Activated CD4-positive, CD25-positive, alpha-beta regulatory T cell treated with anti-CD3 and anti-CD28 coated beads, Interleukin-2, amount 50 U/mL, for 72 hours (primary cell): ENCODE data around the gene FOXJ1.

Experiments
- DNase-seq: peaks from one replicate; pipeline ENCODE4 v3.0.0; 2021

FOXJ1 gene

GRCh38 chr17:76160896-76161528 lies 20.0 kb upstream of the FOXJ1 start:
- DNase-seq = no peak

DNA sequence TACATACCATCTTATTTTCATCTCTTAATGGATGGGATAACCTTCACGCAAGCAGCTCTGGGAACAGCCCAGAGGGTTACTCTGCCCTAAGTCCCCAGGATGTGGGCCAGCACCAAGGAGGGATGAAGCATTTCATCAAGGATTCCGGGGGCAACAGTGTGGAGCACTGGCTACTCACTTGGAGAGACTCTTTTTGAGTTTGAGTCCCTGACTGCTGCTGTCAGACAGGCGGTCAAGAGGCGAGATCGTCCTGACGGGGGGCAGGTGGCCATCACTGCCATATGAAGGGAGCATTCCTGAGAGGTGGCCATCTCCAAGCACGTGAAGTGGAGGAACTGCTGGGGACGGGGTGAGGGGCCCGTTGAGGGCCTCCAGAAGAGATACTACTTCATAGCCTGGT lies 18.1 kb upstream of the FOXJ1 start:
- DNase-seq = no peak

DNA sequence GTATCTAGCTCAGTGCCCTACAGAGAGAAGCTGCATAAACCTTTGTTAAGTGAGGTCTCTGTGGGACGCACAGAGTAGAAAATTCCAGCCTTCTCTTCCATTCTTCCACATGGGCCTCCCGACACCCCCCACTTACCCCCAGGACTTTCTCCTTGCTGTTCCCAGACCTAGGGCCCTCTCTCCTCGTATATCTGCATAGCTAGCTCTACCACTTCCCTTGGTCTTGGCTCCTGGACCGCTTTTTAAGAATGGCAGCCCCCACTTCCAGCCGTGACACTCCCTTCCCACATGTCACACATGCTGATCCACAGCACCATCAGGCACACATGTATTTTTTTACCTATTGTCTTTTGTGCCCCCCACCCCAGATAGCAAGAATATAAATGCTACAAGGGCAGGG lies 16.7 kb upstream of the FOXJ1 start:
- no peak for DNase-seq

- no peak for DNase-seq
Measured at GRCh38 chr17:76156662-76156991, 15.6 kb upstream of the FOXJ1 start.

GRCh38 chr17:76155988-76156661 lies 15.1 kb upstream of the FOXJ1 start:
- DNase-seq = no peak

GRCh38 chr17:76154936-76155845 lies 14.1 kb upstream of the FOXJ1 start:
- no peak for DNase-seq

GRCh38 chr17:76154292-76154691 lies 13.2 kb upstream of the FOXJ1 start:
- DNase-seq = no peak

- DNase-seq = no peak
Measured at GRCh38 chr17:76153640-76154039, 12.6 kb upstream of the FOXJ1 start.

GRCh38 chr17:76153202-76153601 lies 12.2 kb upstream of the FOXJ1 start:
- no peak for DNase-seq

DNA sequence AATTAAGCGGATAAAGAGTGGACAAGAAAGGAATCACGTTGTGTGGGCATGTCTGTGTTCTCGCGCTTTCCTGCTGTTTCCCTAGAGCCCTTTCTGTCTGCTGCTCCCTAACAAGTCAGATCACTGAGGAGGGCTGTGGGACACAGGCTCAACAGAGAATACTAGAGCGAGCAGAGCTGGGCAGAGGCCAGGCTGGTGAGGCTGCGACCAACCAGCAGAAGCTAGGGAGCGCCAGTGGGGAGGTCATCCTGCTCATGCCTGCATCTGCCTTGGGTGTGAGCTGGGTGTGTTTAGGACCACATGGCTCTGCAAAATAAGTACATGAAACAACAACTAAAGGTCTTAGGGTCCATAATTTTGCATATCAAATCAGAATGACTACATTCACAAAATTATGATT lies 11.5 kb upstream of the FOXJ1 start:
- no peak for DNase-seq

DNA sequence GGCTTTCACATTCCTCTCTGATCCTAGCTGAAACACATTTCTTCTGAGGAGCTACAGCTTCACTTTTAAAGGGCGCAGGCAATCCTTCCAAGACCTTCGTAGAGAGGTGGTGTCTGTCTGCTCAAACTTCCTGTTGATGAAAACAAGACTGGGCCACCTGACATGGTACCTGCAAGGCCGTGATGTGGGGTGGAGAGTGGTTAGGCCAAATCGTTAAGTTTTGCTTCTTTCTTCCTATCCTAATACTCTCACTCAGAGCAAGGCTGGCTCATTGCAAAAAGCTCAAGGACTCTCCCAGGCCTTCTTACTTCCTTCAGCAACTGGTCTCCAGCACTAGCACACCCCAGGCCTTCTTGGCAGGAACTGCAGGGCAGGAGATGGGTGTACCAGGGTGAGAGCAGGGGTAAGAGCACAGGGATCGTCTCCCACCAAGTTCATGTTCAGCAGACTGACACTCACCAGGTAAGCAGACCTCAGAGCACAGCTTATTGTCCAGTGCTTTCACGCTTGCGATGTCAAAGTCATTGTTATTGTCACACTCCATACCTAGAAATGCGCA lies 10.9 kb upstream of the FOXJ1 start:
- no peak for DNase-seq

DNA sequence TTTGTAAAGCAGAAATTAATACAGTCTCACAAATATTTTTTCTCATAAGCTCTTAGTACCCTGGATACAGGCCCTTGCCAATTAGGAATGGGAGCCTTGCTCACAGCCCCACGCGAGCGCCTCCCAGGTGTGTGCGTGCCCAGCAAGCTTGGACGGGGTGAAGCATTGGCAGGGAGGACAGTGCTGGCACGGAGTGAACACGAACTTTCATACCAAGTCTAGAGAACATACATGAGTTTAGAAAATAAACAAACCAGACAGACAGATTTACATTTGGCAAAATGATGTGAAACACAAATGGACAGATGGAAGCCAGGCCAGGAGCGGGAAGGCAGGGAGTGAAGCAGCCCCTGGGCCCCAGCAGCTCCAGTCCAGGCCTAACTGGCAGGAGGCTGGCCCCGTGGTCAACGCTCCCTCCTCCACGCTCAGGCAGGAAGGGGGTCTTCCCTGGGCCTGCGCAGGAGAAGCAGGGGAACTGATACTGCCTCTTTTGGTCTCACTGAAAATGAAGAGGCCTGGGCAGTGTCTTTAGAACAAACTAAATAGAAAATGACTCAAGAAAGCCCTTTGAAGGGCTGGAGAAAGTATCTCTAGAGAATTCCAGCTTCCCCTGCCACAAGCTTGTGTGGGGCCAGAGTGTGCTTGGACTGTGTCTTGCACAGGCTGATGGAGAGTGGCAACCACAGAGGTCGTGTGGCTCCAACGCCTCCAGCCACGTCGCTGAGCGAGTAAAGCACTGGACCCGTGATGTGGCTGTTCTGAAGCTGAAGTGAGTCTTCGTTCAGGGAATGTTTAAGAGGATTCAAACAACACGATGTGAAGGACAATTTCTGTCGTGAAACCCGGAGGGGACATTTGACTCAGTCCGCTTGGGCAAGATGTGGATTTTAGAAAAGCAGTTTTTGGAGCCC lies 9.9 kb upstream of the FOXJ1 start:
- no peak for DNase-seq

GRCh38 chr17:76149214-76149613 lies 8.2 kb upstream of the FOXJ1 start:
- DNase-seq = no peak

GRCh38 chr17:76148015-76148326 lies 6.9 kb upstream of the FOXJ1 start:
- no peak for DNase-seq

DNA sequence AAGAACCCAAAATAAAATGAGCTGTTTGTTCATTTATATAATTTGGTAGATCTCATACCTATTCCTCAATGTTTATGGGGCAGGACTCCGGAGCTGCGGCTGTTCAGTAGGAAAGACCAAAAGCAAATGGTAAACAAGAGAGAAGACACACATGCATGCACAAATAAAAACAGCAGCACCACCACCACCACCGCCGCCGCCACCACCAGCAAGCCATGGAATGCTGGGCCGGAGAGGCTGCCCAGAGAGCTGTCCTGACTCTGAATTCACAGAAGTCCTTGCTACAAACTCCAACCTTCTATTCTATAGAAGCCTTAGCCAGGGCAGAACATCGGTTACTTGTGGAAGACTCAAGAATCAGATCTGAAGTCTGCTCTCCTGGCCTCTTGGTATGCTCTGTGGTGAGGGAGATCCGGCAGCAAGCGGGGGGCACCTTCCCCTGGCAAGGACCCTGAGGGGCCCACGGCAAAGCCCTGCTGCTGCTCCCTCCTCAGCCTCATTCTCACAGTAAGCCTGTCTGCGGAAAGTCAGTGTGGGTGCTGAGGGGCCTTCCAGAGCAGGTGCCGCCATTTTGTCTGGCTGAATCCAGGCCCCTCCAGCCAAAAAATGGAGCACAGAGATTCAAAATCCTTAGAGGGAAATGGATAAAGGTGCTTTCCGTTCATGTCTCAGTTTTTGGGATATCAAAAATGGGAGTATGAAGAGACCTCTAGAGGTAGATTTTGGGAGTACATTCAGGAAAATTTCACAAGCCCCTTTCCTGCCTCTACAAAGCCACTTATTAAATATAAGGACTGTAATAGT lies 6.4 kb upstream of the FOXJ1 start:
- DNase-seq = no peak

DNA sequence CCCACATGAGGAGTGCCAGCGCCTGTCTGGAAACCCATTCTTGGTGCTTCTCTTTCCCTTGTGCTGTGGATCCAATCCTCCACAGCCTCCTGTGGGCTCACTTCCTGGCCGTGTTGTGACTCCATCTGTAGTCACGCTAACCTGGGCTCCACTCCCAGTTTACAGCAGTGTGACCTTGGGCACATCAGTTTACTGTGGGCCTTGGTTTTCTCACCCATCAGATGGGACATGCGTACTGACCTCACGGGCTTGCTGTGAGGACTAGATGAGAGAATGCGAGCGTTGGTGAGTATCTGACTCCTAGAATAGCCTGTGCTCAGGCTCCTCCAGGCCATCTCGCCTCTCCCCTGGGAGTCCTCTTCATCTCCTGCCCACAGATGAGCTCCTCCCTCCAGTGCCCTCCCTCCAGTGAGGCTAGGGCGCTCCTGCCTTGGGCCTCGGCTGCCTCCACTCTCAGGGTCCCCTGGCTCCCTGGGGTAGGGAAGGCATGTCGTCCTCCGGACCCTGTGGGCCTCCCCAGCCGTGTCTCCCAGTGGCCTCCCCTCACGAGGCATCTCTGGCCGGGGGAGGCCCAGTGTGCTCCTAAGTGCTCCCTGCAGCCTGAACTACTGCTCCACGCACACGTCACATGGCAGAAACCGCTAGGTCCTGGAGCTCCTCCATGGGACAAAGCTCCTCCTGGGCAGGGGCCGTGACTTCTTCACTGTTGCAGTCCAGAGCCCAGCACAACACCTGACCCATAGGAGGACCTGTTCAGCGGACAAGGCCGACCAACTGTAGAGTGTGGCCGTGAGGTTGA lies 5.2 kb upstream of the FOXJ1 start:
- DNase-seq = no peak

DNA sequence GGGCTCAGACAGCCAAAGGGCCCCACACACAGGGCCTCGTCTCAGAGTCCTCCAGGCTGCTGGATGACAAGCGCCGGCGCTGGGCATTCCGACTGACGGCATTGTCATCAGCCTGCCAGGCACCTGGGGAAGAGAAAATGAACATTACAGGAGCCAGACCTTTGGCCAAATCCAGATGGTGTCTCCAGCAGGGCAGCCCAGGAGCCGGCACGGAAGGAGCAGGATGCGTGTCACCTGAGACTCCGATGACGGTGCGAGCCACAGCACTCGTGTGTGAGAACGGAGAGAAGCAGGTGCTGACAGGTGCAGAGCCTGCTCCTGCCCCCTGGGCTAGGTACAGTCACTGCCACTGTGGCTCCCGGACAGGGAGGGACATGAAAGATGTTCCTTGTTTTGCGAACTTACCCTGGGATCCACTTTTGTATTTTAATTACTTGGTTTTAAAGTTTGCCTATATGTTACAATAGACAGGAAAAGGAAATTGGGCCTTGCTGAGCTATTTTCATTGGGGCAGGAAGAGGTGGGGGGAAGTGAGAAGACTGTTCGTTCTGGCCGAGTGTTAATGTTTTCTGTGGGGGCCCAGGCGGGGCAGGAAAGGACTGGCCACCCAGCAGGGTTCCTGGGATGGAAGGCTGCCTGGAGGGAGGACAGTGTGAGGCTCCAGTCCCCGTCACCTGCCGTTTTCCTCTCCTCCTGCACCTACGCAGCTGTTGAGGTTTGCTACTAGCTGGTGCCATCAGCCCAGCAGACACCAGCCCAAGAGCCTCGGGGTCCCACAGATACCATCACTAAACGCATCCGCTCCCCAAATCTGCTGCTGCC lies 4.4 kb upstream of the FOXJ1 start:
- DNase-seq = peak; percentile 58

DNA sequence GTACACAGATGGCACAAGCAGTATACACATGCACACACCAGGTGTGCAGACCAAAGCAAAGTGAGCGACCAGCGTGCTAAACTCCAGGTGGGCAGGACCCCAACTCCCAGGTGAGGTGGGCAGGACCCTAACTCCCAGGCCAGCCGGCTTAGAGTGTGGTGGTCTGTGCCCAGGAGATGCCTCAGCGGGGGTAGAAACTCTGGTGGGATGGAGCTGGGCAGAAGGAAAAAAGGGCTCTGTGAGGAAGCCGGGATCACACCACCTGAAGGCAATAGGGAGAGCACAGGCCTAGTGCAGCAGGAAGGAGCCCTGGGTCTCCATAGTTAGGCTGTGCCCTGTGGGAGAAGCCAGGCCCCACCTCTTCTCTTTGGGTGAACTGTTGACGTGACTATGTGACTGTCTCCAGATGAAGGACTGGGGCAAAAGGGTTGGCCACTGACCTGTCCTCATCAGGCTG lies 1.6 kb upstream of the FOXJ1 start:
- DNase-seq = no peak

DNA sequence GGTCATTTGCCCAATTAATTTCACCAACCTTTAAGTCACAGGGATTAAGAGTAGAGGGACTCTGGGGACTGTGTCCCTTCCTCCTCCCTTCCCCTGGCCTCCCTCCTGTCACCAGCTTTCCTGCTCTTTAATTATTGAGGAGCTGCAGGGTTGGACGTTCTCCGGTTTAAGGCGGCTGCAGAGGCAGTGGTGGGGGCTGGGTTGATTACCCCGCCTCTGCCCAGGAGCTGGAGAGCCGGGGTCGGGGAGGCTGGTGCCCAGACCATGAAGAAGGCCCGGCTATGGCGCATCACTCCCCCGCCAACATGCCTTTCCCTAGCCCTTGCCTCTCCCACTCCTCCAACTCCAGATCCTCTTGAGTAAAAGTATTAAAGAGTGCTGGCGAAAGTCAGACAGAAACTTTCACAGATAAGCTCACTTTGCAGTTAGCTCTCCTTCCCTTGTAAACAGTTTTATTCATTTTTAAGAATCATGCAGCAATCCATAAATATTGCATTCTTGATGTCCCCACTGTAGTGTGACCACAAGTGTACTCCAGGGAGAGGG lies 1.1 kb upstream of the FOXJ1 start:
- no peak for DNase-seq
